DMS153 treated with DMSO at 0.1 percent for 48 hours (cell line): Measurements from ENCODE around the gene EIF2AK3.
"Not testable (repeated sequence)": the region's sequence is repeated elsewhere in the genome, so short reads cannot be mapped to it uniquely, and the experiment has no call there.

Experiments
- DNase-seq: peaks from one replicate; lab custom pipeline; 2025; ENCODE audit not compliant: unreplicated experiment; lab: John Stamatoyannopoulos, UW

The EIF2AK3 gene

DNA sequence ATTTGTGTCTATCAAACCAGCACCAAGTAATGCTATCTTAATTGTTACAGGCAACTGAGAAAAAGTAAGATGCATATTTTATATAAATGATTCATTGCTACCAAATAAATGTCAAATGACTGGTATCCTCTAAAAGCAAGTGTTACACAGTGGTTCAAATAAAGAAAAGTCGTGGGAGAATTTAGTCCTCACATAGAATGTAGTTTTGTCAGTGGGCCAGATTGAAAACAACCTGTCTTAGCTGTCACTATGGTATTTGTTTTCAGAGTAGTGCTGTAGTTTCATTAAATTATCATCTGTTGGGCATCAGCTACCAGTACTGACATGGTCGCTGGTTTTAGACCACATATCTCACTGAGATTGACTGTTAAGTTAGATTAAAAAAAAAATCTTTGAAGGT, 10.2 kb upstream of the EIF2AK3 start:
- DNase-seq: no peak

DNA sequence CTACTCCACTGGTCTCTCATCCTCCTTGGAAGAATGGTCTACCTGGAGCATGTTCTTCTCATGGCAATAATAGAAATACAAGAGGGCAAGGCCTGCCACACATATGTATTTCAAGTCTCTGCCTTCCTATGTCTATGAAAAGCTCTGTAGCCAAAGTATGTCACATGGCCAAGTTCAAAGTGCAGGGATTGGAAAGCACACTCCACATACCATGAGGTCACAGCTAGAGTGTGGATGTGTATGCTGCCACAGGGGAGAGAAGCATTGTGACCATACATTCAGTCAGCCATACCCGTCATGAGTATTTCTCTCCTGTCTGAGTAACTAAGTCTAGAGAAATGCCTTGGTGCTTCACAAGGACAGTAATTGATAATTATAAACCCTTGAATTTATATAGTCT, 8.8 kb upstream of the EIF2AK3 start:
- no peak for DNase-seq

DNA sequence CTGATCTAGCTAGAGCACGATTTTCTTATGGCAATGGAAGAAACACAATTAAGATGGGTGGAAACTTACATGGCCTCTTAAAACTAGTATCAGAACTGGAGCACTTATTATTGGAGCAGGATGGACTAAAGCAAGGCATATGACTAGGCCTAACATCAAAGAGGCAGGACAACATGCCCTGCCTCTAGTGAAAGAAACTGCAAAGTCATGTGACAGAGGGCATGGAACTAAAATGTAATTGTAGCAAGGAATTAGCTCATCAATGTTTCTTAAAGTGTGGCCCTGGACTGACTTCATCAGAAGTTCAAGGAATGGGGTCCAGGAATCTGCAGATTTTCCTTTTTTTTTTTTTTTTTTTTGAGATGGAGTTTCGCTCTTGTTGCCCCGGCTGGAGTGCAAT, 5.3 kb upstream of the EIF2AK3 start:
- no peak for DNase-seq

DNA sequence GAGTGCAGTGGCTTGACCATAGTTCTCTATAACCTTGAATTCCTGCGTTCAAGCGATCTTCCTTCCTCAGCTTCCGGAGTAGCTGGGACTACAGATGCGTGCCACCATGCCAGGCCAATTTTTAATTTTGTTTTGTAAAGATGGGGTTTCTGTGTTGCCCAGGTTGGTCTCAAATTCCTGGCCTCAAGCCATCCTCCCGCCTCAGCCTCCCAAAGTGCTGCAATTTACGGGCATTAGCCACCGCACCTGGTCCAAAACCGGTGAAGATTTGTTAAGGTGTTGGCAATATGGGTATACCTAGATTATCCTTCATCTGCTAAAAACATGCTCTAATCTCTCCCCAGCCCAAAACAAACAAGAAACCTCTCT, 1.3 kb upstream of the EIF2AK3 start:
- DNase-seq: no peak

DNA sequence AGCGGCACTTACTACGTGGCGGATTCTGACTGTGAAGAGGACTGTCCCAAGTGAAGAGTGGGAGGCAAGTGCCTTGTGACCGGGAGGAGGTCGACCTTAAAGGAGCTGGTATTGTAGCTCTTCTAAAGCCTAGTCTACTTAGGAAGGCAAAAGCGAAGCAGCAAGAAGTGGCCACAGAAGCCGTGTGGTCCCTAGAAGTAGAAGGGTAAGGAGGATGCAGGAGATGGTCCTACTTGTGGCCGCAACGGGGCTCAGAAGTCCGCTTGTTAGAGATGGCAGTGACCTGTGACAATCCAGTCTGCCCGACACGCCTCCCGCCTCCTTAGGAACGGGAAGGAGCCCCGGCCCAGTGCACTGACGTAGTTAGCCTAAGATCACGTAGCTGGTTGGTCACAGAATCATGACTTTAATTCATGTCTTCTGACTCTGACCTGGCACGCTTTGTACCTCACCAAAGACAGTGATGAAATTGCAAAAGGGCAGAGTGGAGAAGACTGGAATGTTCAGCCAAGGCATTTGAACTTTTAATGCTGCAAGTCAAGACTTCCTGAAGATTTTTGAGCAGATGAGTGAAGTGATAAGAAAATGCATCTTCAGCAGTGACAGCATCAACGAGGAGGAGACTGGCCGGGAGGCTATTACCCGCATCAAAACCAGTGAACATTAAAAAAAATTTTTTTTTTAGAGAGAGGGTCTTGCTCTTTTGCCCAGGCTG, 749 bp upstream of the EIF2AK3 start:
- DNase-seq: no peak

DNA sequence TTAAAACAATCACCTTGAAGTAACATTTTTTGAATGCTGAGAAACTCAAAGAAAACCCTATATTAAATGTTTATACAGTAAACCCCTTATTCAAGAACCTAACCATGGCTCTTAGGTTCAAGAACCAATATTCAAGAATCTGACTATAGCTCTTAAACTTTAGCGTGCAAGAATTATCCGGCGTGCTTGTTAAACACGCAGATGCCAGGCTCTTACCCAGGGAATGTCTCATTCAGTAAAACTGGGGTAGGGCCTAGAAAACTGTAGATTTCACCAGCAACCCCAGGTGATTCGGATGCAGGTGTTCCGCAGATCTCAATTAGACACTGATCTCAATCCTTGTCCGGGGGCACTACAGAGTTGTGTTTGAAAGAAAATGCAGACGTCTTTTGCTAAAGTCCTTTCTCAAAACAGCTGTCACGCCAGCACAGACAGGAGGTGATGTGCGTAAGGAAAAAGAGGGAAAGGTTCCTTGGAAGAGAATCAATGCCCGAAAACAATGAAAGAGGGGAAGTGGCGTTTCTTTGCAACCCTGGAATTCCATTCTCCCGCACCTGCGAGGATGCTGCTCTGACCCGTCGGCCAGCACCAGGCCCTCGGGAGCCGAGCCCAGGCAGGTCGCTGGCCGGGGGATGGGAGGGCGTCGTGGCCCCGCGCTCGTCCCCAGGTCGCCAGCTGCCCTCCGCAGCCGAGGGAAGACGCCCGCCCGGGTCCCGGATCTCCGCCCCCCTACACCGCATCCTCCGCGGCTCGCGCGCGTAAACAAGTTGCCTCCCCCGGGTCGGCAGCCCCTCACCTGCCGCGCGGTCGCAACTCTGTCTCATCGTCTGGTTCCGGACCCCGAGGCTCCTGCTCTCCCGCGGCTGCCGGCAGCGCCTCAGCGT, 851 bp downstream of the EIF2AK3 start:
- DNase-seq: no peak

DNA sequence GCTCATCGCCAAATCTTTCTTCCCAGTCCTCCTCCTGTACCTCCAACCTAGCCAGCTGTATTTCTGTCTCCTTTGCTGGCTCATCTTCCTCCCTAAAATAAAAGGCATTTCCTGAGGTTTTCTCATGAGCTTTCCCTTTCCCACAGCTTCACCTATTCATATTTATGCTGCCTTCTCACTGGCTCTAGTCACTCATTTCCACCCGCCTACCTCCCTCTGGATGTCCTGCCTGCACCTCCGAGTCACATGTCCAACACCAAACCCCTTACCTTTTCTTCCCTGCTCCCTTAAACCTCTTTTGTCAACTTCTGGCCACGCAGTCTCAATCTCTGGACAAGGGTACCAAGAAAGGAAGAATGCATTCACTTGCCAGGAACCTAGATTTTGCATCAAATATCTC, 2.8 kb downstream of the EIF2AK3 start:
- no peak for DNase-seq

DNA sequence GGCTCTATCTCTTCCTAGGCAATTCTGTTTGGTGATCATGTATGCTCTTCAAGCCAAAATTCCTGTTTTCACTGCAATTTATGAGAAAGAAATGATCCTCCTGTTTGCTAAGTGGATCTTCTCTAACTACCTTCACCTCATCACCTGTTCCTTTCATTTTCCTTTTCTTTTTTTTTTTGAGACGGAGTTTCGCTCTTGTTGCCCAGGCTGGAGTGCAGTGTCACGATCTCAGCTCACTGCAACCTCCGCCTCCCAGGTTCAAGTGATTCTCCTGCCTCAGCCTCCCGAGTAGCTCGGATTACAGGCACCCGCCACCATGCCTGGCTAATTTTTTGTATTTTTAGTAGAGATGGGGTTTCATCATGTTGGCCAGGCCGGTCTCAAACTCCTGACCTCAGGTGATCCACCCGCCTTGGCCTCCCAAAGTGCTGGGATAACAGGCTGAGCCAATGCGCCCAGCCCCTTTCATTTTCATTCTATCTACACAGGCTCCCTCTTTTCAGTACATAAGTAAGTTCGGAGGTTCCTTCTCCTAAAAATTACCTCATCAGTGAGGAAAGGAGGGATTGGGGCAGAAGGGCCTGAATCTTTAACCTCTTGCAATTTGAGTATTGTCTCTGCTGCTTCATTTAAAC, 3.3 kb downstream of the EIF2AK3 start:
- DNase-seq: not testable (repeated sequence)

DNA sequence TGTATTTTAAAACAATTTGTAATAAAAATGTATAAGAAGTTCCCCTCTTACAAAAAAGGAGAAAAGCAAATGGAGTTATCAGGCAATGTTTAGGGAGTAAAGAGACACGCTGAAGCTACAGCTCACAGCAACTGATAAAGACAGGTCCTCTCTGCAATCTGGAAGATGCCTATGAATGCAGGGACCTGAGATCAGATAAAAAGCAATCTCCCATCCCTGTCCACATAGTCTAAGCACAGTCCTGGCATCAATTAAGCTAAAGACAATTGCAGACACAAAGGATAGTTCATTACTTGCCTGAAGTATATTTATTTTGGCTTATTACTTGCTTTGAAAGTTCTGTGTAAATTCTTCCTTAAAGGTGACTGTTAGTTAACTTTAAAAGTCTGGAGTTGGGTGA, 5.0 kb downstream of the EIF2AK3 start:
- no peak for DNase-seq

DNA sequence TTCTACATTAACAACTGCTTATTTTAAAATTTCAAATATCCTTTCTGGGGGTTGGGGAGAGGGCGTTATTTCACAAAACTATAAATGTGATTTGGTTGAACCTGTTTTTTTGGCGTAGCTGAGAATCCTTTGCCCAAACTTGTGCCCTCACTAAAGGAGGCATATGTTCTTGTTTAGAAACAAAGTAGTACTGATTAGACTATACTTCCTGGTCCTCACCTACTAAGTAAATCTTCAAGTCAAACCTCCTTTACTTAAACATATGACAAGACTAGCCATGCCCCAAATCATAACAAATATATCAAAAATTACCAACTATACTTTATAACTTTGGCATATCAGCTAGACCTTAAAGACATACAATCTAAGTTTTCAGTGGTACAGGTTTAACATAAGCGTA, 5.8 kb downstream of the EIF2AK3 start:
- DNase-seq: no peak

DNA sequence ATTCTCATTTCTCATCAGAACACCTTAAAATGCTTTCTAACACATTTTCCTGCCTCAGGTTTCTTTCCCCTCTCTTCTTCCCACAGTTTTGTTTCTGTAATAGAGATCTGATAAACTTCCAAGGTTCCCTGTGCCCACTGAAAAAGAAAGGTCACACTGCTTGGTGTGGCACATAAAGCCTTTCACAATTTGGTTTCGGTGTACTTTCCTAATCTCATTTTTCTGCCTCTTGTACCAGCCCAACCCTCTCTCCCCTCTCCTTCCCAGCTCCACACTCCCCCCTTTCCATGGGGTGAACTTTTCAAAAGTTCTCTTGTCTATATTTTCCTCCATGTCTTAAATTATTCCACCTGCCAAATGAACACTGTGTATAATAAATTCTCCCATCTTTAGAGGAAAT, 7.2 kb downstream of the EIF2AK3 start:
- no peak for DNase-seq

DNA sequence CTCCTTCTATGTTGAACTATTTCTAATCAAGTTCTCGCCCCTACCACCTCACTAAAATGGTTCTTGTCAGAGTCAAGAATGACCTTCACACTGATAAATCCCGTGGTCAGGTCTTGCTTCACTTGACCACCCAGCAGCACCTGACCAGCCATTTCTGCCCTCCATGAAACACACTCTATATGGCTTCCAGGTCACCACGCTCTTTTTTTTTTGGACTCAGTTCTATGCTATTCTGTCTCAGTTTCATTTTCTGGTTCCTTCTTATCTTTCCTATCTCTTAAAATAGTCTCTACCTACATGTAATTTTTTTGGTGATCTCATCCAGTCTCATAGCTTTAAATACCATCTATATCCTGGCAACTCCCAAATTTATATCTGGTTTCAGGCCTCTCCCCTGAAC, 11.4 kb downstream of the EIF2AK3 start:
- no peak for DNase-seq

DNA sequence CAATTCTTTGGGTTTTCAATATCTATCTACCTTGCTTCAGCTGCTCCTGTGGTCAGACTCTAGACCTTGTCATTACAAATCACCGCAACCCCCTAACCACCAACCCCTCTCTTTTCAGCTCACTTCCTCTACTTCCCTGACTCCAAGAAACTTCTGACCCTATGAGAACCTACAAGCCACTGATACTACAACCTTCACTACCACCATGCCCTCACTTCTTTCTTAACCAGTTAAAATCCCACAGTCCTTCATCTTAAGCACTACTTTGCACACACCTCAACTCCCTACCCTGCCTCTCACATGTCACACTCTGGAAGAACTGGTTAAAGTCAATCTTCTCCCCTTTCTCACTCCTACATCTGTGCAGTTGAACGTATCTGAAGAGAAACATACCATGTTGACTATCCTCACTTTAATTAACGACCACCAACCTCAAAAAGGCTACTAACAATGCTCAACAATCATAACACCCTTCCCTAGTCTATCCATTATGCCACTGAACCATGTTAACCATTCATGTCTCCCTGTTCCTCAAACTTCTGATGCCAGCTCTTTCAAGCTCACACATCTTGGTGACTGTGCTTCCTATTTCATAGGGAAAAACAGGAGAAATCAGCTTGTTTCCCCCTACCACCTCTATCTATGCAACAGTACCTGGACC, 12.6 kb downstream of the EIF2AK3 start:
- no peak for DNase-seq

DNA sequence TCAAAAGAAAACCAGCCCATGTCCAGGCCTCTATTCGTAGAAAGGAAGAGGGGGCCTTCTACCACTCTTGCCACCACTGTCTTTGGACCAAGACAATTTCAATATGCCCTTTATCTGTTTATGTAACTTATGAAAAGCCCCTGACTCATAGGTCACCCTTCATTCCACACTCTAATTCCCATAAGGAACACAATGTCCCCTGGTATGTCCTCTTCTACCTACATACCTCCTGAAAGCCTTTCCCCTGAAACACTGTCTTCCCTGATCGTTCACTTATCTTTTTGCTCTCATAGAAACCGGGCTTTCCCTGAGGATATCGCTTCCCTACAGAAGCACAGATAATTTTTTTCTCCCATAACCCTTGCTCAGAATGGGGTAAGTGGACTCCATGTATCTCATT, 13.3 kb downstream of the EIF2AK3 start:
- DNase-seq: no peak

DNA sequence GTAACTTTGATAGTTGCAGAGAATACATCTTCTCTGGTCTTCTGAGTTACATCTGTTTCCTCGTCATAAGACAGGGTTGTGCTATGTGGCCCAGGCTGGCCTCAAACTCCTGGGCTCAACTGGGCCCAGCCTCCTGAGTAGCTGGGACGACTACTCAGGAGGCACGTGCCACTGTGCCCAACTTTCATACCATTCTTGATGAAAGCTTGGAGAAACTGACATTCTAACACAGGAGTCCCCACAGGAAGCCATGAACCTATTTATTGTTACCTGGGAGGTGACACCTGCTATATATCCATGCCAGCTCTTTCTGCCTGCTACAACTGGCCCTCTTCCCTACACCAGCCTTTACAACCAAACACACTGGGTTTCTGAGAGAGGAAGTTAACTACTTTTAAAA, 19.1 kb downstream of the EIF2AK3 start:
- no peak for DNase-seq

DNA sequence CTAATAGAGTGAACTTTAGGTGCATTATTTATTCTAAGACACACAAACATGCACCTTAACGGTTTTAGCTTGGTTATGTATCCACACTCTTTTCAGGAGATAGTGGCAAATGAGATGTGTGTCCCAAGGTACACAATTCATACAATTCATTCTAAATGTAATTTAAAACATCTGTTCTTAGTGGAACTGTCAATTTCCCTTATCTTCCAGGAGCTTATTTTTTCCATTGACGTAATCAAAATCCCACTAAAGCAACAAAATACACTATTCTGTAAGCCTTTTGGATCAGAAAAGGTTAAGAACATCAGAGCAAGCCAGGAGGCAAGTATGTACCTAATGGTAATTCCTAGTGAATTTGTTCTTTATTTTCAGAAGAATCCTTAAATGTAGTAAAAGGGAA, 19.8 kb downstream of the EIF2AK3 start:
- no peak for DNase-seq

DNA sequence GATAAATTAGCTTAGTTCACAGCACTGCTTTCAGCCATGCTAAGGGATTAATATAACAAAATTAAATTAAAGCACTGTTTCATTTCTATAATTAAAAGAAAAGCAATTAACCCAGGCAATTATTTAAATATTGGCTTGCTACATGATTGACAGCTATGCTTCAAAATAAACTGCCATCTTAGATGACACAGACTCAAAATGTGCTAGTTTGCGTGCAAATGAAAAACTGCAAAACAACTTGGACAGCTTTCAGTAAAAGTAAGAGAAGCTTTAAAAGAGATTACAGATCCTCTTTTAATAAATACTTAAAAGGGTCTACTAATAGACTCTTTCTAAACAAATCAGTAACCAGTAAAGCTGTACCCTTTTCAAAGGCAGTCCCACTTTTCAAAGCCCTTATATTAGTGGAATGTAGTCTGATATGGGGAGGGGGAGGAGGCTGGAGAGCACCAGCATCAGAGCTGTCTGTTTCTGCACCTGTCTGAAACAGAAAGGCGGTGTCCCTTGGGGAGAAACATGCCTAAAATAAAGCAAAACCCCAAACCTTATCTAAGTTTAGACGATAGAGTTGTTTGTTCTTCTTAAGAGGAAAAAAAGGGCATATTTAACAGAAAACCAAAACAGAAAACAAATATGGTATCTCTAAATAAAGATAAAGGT, 20.8 kb downstream of the EIF2AK3 start:
- no peak for DNase-seq

DNA sequence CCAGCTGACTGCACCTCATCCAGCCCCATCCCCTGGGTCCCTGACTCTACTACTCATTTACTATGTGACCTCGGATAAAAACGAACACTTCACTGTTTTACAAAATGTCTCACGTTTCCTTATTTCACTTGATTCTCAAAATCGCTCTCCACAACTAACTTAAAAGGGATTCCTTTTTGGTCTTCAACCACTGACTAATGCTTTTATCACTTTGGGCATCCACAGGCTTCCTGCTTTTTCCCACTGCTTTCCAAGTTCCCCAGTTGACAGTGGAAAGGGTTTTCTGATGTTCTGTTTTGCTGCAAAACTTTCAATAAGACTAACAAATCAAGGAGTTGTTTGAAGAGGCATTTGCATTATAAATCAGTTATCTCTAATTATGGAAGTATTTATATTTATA, 24.1 kb downstream of the EIF2AK3 start:
- DNase-seq: no peak

DNA sequence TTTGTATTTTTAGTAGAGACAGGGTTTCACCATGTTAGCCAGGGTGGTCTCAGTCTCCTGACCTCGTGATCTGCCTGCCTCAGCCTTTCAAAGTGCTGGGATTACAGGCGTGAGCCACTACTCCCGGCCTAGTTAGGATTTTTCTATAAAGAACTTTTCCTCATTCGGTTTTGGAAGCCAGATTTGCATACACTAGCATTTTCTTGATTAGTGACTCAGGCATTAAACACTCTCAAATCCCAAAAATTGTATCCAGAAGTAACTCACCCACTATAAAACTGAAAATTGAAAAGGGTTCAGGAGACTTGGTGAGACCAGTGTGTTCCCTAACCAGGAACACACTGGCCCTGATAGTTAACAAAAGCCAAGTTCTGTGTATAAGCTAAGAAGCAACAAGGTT, 25.2 kb downstream of the EIF2AK3 start:
- no peak for DNase-seq

DNA sequence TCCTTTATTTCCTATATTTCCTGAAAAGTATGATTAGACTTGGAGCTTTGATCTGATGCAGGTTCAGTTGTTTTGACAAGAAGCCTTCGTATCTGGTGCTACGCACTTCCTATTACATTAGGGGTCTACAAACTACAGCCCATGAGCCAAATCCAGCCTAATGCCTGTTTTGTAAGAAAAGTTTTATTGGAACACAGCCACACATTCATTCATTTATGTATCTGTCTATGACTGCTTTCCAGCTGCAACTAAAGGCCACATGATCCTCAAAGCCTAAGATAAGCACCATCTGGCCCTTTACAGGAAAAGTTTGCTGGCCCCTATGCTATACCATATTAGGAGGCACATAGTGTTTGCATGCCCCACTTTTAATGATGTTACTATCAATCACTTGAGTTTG, 26.0 kb downstream of the EIF2AK3 start:
- no peak for DNase-seq

DNA sequence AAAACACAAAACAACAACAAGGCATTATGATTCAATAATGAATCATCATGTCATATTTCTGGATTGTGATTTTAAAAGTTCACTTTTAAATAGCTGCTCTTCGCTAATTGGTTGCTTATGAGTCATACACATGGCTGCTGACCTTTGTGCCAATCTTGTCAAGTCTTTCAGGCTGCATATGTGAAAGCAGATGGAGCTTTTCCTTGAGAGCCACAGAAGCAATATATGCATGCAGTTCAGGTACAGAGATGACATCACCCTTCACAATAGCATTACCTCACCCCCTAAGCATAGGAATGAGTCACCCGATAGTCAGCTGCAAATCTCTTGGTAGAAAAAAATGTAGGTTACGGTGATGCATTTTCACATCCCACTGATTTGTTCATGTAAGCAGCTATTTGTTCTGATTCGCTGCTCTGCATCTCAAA, 27.2 kb downstream of the EIF2AK3 start:
- DNase-seq: peak; percentile 85
